NCI-H446 (cell line): ENCODE measurements around the gene PGAM5.

ENCODE experiments used
- DNase-seq, 2 experiments: peaks; one replicate each; lab custom pipeline; 2025; lab: John Stamatoyannopoulos, UW

Gene PGAM5

DNA sequence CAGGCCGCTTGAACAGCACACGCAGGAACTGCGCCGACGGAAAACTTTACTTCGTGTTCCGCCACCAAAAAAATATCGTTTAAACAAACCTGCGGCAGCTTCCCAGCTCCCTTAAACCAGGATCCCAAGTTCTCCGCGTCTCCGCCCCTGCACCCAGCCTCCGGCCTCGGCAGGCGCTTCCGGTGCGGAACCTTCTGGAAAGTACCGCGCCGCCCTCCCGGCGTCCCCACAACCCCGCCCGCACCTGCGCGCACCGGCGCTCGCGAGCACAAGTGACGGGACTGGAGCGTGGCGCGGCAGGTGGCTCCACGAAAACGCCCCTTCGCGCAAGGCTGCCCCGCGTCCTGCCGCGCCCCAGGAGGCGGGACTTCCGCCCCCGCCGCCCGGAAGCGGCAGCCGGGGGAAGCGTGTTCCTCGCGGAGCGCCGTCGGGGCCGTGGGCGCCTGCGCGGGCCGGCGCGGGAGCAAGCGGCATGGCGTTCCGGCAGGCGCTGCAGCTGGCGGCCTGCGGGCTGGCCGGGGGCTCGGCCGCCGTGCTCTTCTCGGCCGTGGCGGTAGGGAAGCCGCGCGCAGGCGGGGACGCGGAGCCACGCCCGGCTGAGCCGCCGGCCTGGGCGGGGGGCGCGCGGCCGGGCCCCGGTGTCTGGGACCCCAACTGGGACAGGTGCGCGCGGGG lies at the start of gene PGAM5:
PGAM5 (plus strand) TSS at position 438 of the 675 bp plus-strand sequence; CDS start at position 473, 35 bp downstream.
- DNase-seq: peak; percentile 57 to 88

DNA sequence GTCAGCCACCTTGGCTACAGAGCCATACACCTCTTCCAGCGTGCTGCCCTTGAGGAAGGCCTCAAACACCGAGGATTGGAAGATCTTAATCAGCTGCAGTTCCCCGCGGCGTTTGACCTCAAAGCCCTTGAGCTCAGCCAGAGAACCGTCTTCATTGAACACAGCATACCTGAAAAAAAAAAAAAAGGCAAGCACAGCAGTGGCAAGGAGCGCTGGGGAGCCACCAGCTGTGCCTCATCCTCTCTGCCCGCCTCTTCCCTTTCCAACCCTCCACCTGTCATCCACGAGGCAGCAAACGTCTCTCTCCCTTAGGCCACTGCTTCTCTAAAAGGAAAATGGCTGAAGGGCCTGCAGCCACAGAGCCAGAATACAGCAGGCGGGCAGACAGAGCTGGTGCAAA lies 49.6 kb upstream of the PGAM5 start:
- DNase-seq: no peak

DNA sequence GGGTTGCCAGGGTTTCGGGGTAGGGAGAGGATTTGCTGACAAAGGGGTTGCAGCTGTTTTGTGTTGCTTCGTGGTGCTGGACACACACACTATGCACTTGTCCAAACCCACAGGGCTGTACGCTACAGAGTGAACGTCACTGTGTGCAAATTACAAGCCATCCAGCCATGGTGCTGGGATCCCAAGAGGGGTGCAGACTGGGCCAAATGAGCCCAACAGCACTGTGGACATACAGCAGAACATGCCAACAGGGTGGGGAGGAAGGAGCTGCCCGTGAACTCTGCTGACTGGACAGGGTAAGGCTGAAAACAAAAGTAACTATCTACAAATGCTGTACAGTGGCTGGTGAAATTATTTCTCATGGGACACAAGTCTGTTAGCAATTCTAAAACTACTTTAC lies 48.7 kb upstream of the PGAM5 start:
- DNase-seq: no peak

DNA sequence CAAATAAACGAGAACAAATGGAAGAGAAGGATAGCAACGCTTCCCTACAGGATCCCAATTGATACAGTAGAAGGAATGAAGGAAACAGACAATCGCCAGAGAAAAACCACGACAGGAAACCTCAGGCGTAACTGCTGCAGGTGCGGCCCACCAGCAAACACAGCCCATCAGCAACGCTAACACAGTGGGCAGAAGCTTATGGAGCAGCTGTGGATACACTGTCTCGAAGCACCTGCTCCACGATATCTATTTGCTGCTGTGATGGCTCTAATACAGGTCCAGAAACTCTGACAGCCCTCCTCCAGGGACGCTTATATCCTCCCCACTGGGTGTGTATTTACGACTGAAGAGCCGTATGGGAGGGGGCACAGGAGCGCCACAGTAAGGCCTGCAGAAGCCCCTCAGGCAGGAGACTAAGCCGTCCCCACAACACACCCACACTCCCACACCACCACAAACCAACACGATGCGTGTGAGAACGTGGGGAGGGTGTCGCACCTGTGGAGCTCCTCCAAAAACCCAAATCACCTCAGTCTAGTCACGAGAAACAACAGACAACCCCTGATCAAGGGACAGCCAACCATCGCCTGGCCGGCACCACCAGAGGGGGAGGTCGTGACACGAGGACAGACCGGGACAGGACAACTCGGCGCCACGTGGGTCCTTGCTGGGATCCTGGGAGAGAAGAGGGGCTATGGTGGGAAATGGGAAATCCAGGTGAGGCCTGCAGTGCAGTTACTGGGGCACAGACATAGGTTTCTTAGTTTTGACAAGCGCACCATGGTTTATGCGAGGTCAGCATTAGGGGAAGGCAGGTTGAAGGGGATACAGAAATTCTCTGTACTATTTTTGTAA lies 47.5 kb upstream of the PGAM5 start:
- DNase-seq: no peak

DNA sequence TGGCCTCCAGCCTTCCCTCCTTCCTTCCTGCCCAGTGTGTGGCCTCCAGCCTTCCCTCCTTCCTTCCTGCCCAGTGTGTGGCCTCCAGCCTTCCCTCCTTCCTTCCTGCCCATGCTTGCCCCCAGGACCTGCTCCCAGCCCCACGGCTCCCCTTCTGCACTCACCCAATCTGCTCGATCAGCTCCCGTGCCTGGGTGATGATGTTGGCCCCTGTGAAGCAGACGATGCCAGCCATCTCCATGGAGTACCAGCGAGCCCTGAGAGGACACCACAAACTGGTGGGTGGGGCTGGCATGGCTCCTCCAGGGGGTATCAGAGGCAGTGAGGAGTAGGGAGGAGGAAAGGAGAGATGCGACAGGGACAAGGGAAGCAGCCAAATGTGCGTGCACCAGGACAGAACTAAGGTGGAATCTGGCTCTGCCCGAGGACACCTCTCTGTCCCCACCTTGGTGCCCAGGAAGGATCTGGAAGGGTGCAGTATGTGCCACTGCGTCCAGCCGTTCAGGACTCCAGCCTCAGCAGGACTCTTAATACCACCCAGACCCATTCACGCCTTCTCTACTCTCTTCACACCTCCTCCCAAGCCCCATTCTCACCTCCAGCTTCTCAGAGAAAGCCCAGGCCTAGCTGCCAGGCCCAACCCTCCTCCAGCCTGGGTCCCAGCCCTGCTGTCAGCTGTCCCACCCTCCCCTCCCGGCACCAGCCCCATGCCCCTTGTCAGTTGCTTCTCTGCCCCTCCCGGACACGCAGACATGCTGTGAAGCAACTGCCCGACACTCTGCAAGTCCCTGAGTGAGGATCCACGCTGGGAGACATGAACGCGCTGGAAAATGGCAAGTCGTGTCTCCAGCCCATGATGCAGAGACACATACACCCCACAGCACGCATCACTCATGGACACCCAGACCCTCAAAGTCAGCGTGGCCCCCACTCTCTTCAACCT lies 46.2 kb upstream of the PGAM5 start:
- DNase-seq: no peak

DNA sequence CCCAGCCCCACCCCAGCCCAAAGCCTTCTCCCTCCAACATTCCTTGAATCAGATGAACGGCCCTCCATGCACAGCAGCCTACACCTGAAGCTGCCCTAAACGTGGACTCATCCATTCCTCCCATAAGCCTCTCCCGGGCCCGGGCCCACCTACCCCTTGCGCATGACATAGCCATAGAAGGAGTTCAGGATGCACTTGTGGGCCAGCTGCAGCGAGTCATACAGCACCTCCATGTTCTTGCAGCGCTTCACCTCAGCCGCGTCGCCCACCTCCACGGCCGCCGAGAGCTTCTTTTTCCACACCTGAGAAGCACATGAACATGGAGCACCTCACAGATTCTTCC lies 45.5 kb upstream of the PGAM5 start:
- DNase-seq: no peak

DNA sequence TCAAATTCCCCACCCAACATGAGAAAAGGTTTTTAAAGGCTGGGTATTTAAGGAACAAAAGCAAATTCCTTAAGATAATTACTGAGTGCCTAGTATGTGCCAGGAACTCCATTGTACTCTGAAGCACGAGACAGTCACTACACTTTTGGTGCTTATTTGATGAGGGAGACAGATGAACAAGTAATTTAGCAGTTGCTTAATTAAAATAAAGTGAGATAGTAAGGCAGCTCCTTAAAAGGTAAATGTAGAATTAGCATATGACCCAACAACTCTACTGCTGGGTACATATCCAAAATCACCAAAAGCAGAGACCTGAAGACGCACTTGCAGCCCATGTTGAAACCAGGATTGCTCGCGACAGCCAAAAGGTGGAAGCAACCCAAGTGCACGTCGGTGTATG lies 44.8 kb upstream of the PGAM5 start:
- no peak for DNase-seq

DNA sequence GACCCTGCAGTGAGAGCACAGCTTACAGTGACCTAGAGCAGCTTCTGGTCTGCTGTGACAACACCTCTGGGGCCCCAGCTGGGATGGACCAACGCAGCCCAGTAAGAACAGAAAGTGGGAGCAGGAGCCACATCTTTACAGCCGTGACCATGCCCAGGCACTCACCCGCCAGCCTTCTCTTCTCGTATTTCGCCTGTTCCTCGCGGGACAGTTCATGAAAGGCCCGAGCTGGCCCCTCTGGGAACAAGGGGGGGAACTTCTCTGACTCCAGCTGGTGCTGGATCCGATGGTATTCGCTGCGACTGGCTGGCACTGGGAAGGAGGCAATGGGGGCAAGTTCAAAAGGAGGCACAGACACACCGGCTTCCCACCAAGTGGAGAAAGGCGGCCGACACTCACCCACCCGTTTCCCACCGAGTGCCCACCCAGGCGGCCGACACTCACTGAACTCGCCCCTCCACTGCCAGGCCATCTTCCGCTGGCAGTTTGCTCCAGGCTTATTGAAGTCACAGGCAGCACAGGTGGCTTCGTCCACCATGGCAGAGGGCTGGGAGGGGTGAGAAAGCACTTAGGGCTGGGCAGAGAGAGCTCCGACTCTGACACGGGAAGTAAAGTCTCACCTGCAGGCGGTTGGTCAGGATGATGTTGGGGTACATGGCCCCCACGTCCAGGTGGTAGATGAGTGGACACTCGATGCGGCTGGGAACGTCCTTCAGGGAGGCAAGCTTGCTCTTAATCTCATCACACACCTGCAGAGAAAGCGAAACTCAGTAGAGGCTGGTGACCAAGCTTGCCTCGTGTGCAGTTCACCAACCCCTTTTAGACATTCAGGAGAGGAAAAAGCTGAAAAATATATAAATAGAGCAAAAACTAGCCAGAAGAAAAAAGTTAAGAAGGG lies 42.2 kb upstream of the PGAM5 start:
- DNase-seq: no peak

DNA sequence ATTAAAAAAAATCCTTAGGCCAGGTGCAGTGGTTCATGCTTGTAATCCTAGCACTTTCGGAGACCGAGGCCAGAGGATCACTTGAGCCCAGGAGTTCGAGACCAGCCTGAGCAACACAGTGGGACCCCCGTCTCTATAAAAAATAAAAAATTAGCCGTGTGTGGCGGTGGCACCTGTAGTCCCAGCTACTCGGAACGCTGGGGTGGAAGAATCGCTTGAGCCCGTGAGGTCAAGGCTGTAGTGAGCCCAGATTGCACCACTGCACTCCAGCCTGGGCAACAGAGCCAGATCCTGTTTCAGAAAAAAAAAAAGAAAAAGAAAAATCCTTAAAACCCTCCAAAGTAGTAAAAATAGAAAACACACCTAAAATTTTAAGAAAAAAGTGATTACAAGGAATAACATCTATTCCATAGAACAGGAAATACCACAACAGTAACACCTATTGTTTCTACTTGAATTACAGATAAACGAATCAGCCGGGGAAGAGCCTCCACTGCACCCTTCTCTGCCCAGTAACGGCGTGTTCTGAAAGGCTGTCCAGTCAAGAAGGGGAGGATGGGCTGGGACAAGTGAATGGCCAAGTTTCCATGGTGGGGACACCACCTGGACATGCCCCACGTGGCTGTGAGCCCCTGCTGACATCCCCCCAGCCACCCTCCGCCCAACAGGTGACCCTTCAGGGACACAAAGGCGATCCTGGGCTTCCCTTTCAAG lies 41.3 kb upstream of the PGAM5 start:
- no peak for DNase-seq

DNA sequence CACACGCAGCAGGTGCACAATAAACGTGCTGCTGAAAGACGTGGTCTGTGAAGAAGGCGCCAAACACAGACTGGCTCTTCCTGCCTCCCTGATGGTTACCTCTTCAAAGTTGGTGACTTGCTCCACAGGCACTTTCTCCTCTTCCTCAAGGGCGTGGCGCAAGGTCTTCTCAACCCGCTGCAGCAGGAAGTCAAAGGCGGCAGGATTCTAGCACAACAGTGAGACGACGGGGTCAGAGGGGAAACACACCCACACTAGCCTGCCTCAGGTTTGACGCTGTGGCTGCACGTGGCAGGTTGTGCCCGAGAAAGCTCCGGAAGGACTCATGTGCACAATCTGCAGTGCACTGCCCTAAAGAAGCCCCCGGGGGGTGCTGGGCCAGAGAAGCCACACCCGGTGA lies 38.5 kb upstream of the PGAM5 start:
- no peak for DNase-seq

DNA sequence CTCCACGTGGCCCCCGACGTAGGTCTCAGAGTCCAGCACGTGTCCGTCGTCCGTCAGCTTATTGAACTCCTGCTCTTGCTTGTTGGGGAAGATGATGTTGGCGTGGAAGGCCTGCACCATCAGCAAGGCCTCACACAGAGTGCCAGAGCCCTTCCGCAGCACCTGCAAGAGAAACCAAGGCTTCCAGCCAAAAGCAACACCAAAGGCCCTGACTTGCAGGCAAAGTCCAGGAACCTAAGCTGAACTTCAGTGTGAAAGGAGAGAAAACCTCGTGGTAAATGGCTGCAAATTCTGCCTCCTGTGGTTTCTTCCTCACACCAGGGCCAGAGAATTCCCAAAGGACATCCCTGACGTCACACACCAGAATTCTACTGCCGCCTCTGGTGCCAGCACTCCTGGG lies 38.0 kb upstream of the PGAM5 start:
- no peak for DNase-seq

DNA sequence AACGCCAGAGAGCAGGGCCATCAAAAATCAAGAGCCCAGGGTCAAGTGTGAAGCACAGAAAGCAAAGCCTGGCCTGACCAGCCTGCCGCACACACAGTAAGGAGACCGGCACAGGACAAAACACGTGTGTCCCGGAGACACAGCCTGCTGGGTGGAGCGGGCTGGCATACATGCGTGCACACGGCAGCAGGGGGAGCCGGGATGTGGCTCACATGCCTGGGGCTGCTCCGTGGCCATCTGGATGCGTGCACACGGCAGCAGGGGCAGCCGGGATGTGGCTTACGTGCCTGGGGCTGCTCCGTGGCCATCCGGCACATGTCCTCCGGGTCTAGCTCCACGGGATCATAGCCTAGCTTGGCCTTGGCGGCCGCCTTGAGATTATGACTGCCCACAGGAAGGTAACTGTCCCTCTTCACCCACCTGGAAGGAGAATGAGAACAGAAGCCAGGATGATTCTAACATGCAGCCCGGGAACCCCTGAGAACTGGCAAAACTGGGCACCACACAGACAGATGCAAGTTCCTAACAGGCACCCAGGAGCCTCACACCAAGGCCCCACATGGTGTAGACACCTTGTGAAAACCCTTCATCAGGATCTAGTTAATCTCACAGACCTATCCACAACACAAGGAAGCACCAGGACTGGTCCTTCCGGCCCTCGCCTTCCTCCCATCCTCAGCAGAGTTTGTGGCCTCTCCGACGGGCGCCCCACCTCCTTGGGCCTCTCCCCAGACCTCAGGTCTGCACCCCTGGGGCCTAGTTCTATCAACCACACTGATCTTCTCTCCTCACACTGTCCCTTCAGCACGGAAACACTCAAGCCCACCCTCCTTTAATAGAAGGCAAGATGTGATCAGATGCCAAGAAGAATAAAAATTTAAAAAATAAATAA lies 37.1 kb upstream of the PGAM5 start:
- DNase-seq: no peak

DNA sequence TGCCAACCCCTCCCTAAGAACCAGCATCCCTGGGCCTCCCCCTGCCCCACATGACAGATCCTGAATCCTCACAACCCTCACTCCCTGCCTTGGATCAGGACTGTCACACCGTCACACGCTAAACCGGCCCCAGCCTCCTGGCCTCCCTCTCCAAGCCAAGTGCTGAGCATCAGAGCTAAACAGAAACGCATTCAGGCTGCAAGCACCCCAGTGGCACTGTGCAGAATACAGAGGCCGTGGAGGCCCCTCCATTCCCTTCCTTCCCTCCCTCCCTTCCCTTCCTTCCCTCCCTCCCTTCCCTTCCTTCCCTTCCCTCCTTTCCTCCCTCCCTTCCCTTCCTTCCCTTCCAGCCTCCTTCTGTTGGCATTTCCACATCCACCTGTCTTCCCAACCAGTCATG lies 36.1 kb upstream of the PGAM5 start:
- DNase-seq: no peak

DNA sequence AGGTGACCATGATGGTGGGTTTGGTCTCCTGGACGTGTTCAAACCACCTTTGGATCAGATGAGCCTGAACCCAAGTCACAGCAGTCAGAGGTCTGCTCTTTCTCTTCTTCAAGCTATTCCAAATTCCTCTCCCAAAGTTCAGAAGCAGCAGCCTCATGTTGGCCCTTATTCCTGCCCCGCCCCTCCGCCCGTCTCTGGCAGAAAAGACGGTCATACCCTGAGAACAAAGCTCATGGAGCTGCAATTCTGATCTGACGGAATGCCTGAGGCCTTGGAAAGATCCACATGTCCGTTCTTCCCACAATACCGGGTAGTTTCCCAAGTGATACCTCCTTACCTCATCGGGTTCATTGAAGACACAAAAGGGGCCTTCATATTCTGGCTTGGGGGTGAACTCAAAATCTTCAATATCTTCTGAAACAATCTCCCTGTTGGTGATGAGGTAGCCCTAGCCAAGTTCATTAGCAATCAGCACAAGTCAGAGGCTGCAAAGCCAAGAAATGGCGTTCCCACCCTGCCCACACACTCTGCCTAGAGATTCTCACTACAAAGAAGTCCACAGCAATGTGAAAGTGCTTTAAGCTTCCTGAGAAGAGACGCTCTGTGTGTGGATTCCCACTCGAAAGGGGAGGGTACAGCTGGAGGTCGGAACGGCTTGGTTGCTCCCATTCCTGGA lies 34.7 kb upstream of the PGAM5 start:
- no peak for DNase-seq

DNA sequence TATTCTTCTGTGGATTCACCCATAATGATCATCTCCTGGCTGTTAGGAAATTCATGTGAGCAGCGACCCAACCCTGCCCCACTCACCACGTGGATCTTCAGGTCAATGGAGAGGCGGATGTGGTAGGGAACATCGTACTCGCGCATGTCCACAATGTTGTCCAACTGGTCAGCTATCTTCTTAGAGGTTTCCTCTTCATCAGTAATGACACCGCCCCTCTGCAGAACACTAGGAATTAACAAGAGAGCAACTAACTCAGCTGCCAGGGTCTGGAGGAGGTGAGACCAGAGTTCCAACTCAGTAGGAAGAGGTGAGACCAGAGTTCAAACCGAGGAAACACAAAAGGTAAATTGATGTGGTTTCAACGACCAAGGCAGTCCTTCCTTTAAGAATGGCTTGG lies 33.1 kb upstream of the PGAM5 start:
- no peak for DNase-seq

DNA sequence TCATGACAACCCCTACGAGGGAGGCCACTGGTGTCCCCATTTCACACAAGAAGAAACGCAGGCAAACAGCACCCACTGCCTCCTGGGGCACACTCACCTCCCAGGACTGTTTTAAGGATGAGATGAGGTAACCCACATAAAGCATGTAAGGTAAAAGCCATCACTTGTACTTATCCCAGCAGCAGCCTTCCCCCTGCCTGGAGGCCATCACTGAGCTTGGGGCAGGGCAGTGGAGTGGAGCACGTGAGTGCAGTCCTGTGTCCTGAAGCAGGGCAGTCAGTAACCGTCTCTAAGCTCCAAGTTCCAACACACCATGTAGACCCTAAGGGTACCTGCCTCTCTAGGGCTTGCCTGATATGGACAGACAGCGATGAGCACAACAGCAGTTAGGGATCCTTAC lies 25.2 kb upstream of the PGAM5 start:
- no peak for DNase-seq

DNA sequence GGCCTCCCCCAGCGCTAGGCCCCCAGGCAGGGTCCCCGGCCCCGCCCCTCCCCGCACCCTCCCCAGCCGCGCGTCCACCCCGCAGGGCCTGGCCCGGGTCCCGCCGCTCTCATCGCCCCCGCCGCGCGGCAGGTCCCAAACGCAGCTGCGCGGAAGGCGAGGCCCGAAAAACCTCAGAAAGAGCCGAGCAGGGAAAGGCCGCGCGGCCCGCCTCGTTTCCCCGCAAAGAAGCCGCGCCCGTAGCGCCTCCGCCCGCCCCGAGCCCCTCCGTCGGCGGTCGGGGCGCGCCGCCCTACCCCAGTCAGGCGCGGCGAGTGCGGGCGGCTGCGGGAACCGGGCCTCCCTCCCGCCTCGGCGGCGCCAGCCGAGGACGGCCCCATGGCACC lies 23.8 kb upstream of the PGAM5 start:
- peak in 1 of 2 experiments; percentile 54 for DNase-seq

DNA sequence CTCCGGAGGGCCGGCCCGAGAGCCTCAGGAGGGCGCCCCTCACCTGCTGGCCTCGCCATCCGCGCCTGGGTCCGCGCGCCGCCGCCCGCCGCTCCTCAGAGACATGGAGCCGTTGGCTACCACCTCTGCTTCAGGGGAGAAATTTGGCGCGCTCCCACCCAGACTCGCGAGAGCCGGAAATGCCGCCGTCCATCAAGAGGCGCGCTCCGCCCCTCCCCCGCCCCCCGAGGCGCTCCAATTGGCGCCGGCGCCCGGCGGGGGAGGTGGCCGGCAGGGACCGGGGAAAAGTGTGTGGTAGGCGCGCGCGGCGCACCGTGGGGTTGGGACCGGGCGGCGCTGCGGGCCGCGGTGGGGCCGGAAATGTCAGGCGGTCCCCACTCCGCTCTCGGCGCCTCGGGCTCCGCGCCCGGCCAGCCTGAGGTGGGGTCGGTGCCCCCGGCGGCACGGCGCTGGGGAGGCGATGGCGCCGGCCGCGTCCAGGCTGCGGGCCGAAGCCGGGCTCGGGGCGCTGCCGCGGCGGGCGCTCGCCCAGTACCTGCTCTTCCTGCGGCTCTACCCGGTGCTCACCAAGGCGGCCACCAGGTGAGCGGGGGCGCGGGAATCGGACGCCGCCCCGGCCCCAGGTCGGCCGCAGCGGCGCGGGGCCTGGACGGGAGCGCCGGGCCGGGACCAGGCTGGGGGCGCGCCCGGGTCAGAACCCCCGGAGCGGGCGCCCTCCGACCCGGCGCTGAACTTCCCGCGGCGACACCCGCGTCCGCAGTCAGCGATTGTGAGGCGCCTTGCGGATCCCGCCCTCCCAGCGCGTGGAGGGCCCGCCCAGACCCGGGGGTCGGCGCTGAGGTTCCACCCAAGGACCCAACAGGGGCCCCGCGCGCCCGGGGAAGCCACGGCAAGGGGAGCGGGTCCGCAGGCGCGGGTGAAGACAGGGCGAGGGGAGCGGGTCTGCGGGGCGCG lies 23.2 kb upstream of the PGAM5 start, which contains the start of the genes POLE and PXMP2:
POLE (minus strand) TSS at position 132 of the 954 bp plus-strand sequence; CDS start at position 105, 27 bp downstream.
PXMP2 (plus strand) TSS at position 377 of the 954 bp plus-strand sequence; CDS start at position 461, 84 bp downstream.
- peak; percentile 87 to 98 for DNase-seq
